Effector memory CD8-positive, alpha-beta T cell (primary cell): Measurements from ENCODE around the gene FAM237A.

ENCODE experiments used
- ATAC-seq: fragments of 150-1000 bp; cut with Tn5 transposase; replicated peaks from 2 replicates; pipeline ENCODE4 v1.10.0; 2021; ENCODE audit warnings: mild to moderate bottlenecking, moderate library complexity
- DNase-seq, 3 experiments: peaks; one replicate each; pipeline ENCODE4 v3.0.0; 2021
- H3K27ac Mint-ChIP-seq, 2 donors: one replicate each; pipeline ENCODE4 v1.8.0; 2022; ENCODE audit warnings: mild to moderate bottlenecking in 2 of 2, mixed read lengths in 2 of 2, moderate library complexity in 2 of 2
- H3K27me3 Mint-ChIP-seq, 2 donors: one replicate each; pipeline ENCODE4 v1.8.0; 2022; ENCODE audit warnings: mixed read lengths in 2 of 2
- H3K36me3 Mint-ChIP-seq: one replicate; pipeline ENCODE4 v1.8.0; 2022; ENCODE audit warnings: mild to moderate bottlenecking, moderate library complexity, mixed read lengths; ENCODE audit not compliant: insufficient read depth
- H3K4me1 Mint-ChIP-seq, 2 donors: one replicate each; pipeline ENCODE4 v1.8.0; 2022; ENCODE audit warnings: low read depth in 2 of 2, mixed read lengths in 2 of 2
- H3K4me3 Mint-ChIP-seq, 2 donors: one replicate each; pipeline ENCODE4 v1.8.0; 2022; ENCODE audit warnings: mild to moderate bottlenecking in 2 of 2, mixed read lengths in 2 of 2, moderate library complexity in 2 of 2
- H3K9me3 Mint-ChIP-seq, 2 donors: one replicate each; pipeline ENCODE4 v1.8.0; 2022; ENCODE audit warnings: mixed read lengths in 2 of 2

Gene FAM237A

GRCh38 chr2:206635015-206635414 lies 7.3 kb upstream of the FAM237A start:
- H3K4me3 Mint-ChIP-seq = no peak overlapping the region
- no peak for DNase-seq
- ATAC-seq = no peak
- H3K4me1 Mint-ChIP-seq = no peaks in the 10 kb centered on the region
- H3K9me3 Mint-ChIP-seq = peaks cover 0 to 1% of the 10 kb centered on the region in 2 donors
- H3K27ac Mint-ChIP-seq = no peak overlapping the region
- no peaks in the 10 kb centered on the region for H3K36me3 Mint-ChIP-seq
- no peaks in the 10 kb centered on the region for H3K27me3 Mint-ChIP-seq

GRCh38 chr2:206639636-206640035 lies 2.7 kb upstream of the FAM237A start:
- Mint-ChIP-seq H3K36me3 (no peaks in the 10 kb centered on the region), H3K4me1 (no peaks in the 10 kb centered on the region), H3K27ac (no peak overlapping the region), H3K9me3 (peaks cover 0 to 1% of the 10 kb centered on the region in 2 donors), H3K27me3 (peaks cover 0 to 15% of the 10 kb centered on the region in 2 donors), H3K4me3 (no peak overlapping the region)
- ATAC-seq = no peak
- no peak for DNase-seq

GRCh38 chr2:206641226-206641625 lies 1.1 kb upstream of the FAM237A start:
- Mint-ChIP-seq H3K27me3 (peaks cover 0 to 17% of the 10 kb centered on the region in 2 donors), H3K4me3 (no peak overlapping the region), H3K4me1 (no peaks in the 10 kb centered on the region), H3K27ac (no peak overlapping the region), H3K9me3 (peaks cover 0 to under 1% of the 10 kb centered on the region in 2 donors), H3K36me3 (no peaks in the 10 kb centered on the region)
- ATAC-seq (no peak), DNase-seq (no peak)

- DNase-seq = no peak
- Mint-ChIP-seq H3K4me3 (no peak overlapping the region), H3K27me3 (peaks cover 0 to 9% of the 10 kb centered on the region in 2 donors)
Observed at GRCh38 chr2:206647985-206648384, 5.7 kb downstream of the FAM237A start.

GRCh38 chr2:206657087-206657486 lies 14.8 kb downstream of the FAM237A start:
- no peak for DNase-seq
- no peaks in the 10 kb centered on the region for H3K4me1 Mint-ChIP-seq
- peaks cover 0 to 8% of the 10 kb centered on the region in 2 donors for H3K9me3 Mint-ChIP-seq
- ATAC-seq = no peak
- H3K4me3 Mint-ChIP-seq = no peak overlapping the region
- H3K27ac Mint-ChIP-seq = no peak overlapping the region
- no peaks in the 10 kb centered on the region for H3K36me3 Mint-ChIP-seq
- peaks cover 0 to 12% of the 10 kb centered on the region in 2 donors for H3K27me3 Mint-ChIP-seq

More at GRCh38 chr2:206647985-206648384, 5.7 kb downstream of the FAM237A start:
- no peaks in the 10 kb centered on the region for H3K36me3 Mint-ChIP-seq
- no peaks in the 10 kb centered on the region for H3K9me3 Mint-ChIP-seq
- no peak overlapping the region for H3K27ac Mint-ChIP-seq
- no peak for ATAC-seq
- H3K4me1 Mint-ChIP-seq = no peaks in the 10 kb centered on the region

- no peak for DNase-seq
- Mint-ChIP-seq H3K36me3 (no peaks in the 10 kb centered on the region), H3K4me3 (no peak overlapping the region), H3K4me1 (no peaks in the 10 kb centered on the region), H3K27me3 (peaks cover 17 to 38% of the 10 kb centered on the region in 2 donors), H3K27ac (no peak overlapping the region), H3K9me3 (no peaks in the 10 kb centered on the region)
- ATAC-seq = no peak
Observed at GRCh38 chr2:206665251-206665650, 23.0 kb downstream of the FAM237A start.

- H3K4me1 Mint-ChIP-seq = no peaks in the 10 kb centered on the region
- DNase-seq = no peak
- H3K27ac Mint-ChIP-seq = no peak overlapping the region
- no peak for ATAC-seq
- no peaks in the 10 kb centered on the region for H3K36me3 Mint-ChIP-seq
- no peak overlapping the region for H3K4me3 Mint-ChIP-seq
- H3K9me3 Mint-ChIP-seq = no peaks in the 10 kb centered on the region
- peaks cover 2 to 48% of the 10 kb centered on the region in 2 donors for H3K27me3 Mint-ChIP-seq
Observed at GRCh38 chr2:206670531-206671319, 28.4 kb downstream of the FAM237A start.

GRCh38 chr2:206683546-206683945 lies 41.3 kb downstream of the FAM237A start:
- Mint-ChIP-seq H3K9me3 (no peaks in the 10 kb centered on the region), H3K27ac (no peak overlapping the region), H3K27me3 (peaks cover 11 to 22% of the 10 kb centered on the region in 2 donors), H3K4me3 (no peak overlapping the region), H3K36me3 (no peaks in the 10 kb centered on the region), H3K4me1 (no peaks in the 10 kb centered on the region)
- DNase-seq (no peak), ATAC-seq (no peak)

- ATAC-seq (no peak), DNase-seq (no peak)
- no peaks in the 10 kb centered on the region for H3K9me3 Mint-ChIP-seq
Observed at GRCh38 chr2:206688453-206688852, 46.2 kb downstream of the FAM237A start.

GRCh38 chr2:206688990-206689389 lies 46.7 kb downstream of the FAM237A start:
- ATAC-seq = no peak

More at GRCh38 chr2:206688453-206688852, 46.2 kb downstream of the FAM237A start:
- Mint-ChIP-seq H3K36me3 (no peaks in the 10 kb centered on the region), H3K4me3 (no peak overlapping the region), H3K27ac (no peak overlapping the region), H3K27me3 (peaks cover 9 to 24% of the 10 kb centered on the region in 2 donors), H3K4me1 (no peaks in the 10 kb centered on the region)

GRCh38 chr2:206692971-206693370 lies 50.7 kb downstream of the FAM237A start:
- H3K4me1 Mint-ChIP-seq = no peaks in the 10 kb centered on the region
- H3K36me3 Mint-ChIP-seq = no peaks in the 10 kb centered on the region
- no peak overlapping the region for H3K4me3 Mint-ChIP-seq

More at GRCh38 chr2:206688990-206689389, 46.7 kb downstream of the FAM237A start:
- Mint-ChIP-seq H3K27ac (no peak overlapping the region), H3K9me3 (no peaks in the 10 kb centered on the region), H3K27me3 (peaks cover 3 to 21% of the 10 kb centered on the region in 2 donors), H3K4me1 (no peaks in the 10 kb centered on the region), H3K36me3 (no peaks in the 10 kb centered on the region), H3K4me3 (no peak overlapping the region)
- no peak for DNase-seq

GRCh38 chr2:206693399-206694137 lies 51.3 kb downstream of the FAM237A start:
- peaks cover 5 to 23% of the 10 kb centered on the region in 2 donors for H3K27me3 Mint-ChIP-seq
- H3K9me3 Mint-ChIP-seq = no peaks in the 10 kb centered on the region
- ATAC-seq = peak; percentile 52
- H3K4me1 Mint-ChIP-seq = no peaks in the 10 kb centered on the region
- DNase-seq = peak; percentile 28 to 38 (median 31)
- no peaks in the 10 kb centered on the region for H3K36me3 Mint-ChIP-seq
- no peak overlapping the region for H3K27ac Mint-ChIP-seq
- H3K4me3 Mint-ChIP-seq = no peak overlapping the region

More at GRCh38 chr2:206692971-206693370, 50.7 kb downstream of the FAM237A start:
- DNase-seq (no peak), ATAC-seq (no peak)
- Mint-ChIP-seq H3K27me3 (peaks cover 0 to 19% of the 10 kb centered on the region in 2 donors), H3K9me3 (no peaks in the 10 kb centered on the region), H3K27ac (no peak overlapping the region)

GRCh38 chr2:206696910-206697309 lies 54.6 kb downstream of the FAM237A start:
- ATAC-seq (no peak), DNase-seq (no peak)
- H3K4me1 Mint-ChIP-seq = peaks cover 4 to 5% of the 10 kb centered on the region in 2 donors
- H3K36me3 Mint-ChIP-seq = no peaks in the 10 kb centered on the region
- no peaks in the 10 kb centered on the region for H3K9me3 Mint-ChIP-seq
- no peak overlapping the region for H3K27ac Mint-ChIP-seq
- H3K4me3 Mint-ChIP-seq = no peak overlapping the region
- H3K27me3 Mint-ChIP-seq = peaks cover 35 to 36% of the 10 kb centered on the region in 2 donors
